ENCODE measurements around the gene SYNJ1.
"Not testable (repeated sequence)": the region's sequence is repeated elsewhere in the genome, so short reads cannot be mapped to it uniquely, and the experiment has no call there.

SYNJ1 gene

DNA sequence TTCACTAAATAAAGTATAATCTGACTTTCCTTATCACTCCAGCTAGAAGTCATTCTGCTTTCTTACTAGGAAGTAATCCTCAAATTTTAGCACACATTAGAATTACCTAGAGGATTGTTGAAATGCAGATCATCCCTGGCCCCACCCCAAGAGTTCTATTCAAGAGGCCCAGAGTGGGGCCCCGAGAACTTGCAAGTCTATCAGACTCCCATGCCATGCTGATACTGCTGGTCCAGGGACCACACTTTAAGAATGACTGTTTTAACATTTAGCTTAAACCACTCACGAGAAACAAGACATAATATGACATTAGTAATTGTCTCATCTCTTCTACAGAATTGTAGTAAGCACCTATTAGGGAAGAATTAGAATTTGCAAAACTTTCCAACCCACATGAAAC, 7.7 kb upstream of the SYNJ1 start:
- no peak for DNase-seq

- DNase-seq = no peak
Observed at GRCh38 chr21:32733990-32734613, 6.3 kb upstream of the SYNJ1 start.

- DNase-seq = no peak
Observed at GRCh38 chr21:32733356-32733755, 5.5 kb upstream of the SYNJ1 start.

GRCh38 chr21:32732544-32732943, 4.7 kb upstream of the SYNJ1 start:
- DNase-seq = no peak

- no peak for DNase-seq
Observed at GRCh38 chr21:32728848-32729247, 1.0 kb upstream of the SYNJ1 start.

DNA sequence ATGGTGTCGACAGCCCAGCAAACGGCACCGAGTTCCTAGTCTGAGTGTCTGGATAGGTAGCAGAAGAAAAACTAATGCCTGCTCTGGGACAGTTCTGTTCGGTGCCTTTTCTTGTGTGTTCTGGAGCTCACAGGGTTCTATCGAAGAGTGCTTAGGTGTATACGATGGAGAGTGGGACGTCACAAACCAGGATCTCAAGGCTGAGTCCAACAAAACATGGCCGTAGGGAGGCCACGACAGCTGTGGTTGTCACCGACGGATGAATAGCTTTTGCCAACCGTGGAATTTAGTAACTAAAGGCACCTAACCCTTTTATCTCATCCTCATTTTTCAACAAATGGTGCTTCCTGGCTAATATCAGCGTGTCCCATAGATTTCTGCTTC, 635 bp upstream of the SYNJ1 start:
- no peak for DNase-seq

DNA sequence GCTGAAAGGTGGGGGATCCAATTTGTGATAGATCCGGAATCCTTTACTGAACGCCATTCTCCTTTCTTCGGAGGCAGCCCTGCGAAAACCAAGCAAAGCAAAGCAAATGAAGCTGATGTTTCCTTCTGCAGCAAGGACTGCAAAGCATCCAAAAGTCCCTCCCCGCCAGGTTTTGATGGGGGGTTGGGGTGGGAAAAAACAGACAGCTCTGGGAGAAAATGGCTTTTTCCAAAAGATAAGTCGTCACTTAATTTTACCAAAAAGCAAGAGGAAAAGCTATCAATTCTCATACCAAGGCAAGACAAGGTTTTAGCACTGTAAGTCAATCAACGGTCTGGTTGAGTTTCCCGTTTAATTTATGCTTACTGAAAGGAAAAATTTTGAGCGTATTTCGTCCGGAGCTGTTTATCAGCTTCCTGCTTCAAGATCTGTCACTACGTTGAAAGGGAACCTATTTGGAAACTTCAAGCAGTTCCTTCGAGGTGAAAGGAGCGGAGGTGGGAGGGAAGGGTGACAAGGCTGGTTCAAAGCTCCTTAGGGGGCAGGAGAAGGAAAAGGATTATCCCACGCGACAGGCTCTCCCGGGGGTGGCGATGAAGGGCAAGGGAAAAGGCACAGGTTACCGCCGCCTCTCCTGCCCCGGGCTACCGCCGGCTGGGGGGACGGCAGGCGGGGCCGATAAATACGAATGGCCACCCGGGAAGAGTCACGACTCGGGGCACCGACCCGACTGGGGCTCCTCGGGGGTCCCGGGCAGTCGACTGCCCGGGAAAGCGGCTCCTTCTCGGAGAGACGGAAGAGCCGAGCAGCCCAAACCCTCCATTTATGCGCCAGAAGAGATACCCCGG, 750 bp downstream of the SYNJ1 start:
- no peak for DNase-seq

- no peak for DNase-seq
Observed at GRCh38 chr21:32719085-32719484, 8.7 kb downstream of the SYNJ1 start.

DNA sequence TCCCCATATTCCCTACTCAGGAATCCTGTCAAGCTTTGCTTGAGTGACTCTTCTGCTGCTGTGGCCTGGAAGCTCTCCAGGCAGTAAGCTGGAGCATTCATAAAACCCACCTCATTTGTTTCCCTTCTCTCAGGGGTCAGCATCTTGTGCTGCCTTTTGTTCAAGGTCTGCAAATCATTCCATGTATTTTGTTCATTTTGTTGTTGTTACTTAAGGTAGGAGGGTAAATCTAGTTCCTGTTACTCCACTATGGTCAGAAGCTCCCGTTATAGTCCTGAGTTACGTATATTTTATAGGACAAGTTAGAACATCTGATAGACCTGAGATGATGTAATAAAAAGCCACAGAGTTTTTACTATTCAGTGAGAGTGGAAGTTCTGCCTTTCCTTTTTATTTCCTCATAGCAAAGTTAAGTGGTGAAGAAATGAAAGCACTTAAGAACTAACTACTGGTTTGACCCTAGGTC, 9.9 kb downstream of the SYNJ1 start:
- no peak for DNase-seq

DNA sequence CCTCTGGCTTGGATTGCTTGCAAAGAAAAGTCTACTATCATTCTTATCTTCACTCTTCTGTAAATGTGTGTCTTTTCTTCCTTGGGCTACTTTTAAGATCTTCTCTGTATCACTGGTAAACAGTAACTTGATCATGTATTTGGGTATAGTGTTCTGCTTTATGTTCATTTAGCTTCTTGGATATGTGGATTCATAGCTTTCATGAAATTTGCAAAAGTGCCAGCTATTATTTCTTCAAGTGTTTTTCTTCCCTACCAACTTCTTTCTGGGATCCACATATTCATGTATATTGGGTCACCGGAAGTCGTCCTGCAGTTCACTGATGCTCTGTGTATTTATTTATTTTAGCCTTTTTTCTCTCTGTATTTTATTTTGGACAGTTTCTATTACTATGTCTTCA, 11.3 kb downstream of the SYNJ1 start:
- DNase-seq = no peak

DNA sequence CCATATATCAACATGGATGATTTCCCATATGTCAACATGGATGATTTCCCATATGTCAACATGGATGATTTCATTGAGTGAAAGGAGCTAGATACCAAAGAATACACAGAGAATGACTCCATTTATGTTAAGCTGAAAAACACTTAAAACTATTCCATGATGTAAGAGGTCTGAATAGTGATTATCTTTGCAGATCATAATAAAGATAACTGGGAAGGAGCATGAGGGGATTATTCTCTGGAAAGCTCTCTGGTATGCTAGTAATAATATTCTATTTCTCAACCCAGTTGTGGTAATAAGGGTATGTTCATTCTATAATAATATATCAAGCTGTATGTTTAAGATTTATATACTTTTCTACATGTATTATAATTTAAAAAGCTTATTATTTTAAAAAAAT, 14.1 kb downstream of the SYNJ1 start:
- no peak for DNase-seq

GRCh38 chr21:32712641-32713040, 15.2 kb downstream of the SYNJ1 start:
- DNase-seq = no peak

DNA sequence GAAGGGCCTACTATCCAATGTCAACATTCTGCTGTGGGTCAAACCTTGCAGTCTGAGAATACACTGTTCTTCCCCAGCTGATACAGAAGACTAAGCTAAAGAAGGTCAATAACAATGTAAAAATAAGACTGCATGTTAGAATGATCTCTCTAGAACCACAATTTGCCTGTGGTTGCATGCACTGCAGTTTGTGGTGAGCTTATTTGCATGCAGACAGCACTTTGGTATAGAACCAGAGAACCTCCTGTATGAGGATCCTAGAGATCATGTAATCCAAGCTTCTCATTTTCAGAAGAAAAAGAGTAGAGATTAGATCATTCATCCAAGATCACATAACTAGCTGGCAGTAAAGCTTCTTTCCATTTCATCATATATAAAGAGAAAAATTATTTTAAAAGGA, 15.8 kb downstream of the SYNJ1 start:
- no peak for DNase-seq

GRCh38 chr21:32710987-32711386, 16.8 kb downstream of the SYNJ1 start:
- no peak for DNase-seq

DNA sequence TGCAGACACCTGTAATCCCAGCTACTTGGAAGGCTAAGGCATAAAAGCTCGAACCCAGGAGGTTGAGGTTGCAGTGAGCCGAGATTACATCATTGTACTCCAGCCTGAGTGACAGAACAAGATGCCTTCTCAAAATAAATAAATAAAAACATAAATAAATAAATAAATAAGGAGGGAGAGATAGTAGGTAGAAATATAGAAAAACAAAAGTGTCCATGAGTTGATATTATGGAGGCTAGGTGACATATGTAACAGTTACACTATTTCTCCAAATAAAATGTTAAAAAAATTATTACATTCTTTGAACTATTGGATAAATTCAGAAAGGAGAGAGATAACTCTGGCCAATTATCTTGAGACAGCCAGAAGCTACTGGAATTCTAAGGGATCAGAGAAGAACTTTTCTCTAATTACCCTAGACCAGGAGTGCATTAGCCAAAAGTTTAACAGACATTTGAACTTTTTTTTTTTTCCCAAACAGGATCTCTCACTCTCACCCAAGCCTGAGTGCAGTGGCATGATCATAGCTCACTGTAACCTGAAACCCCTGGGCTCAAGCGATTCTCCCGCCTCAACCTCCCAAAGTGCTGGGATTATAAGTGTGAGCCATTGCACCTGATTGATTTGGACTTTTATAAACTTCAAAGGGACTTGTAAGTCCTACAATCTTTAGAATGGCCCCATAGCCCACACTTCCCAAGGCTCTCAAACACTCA, 17.6 kb downstream of the SYNJ1 start:
- DNase-seq = no peak

GRCh38 chr21:32708069-32708468, 19.7 kb downstream of the SYNJ1 start:
- no peak for DNase-seq

DNA sequence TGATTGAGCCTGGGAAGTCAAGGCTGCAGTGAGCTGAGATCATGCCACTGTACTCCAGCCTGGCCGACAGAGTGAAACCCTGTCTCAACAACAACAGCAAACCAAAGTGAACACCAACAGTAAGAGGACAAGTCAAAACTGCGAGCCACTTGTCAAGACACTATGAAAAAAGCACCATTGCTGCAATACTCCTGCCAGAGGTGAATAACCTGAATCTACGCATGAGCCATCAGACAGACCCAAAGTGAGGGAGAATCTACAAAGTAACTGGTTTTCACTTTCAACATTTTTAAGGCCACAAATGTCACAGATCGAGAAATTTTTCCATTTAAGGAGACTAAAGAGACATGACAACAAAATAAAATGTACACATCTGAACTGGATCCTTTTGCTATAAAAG, 21.9 kb downstream of the SYNJ1 start:
- no peak for DNase-seq

DNA sequence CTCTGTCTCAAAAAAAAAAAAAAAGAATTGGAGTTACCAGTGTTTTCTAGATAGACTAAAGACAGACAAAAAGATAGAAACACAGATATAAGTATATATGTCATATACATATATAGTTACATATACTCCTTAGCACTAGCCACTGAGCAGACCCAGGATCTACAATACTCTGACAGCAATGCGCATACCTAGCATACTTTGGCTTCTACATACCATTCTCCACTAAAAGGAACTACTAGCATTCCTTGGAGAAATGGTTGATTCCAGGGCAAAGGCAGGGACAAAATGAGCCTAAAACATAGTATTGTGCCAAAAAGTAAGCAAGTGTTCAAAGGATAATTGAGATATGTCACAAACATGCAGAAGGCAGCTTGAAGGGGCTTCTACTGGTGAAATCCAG, 22.7 kb downstream of the SYNJ1 start:
- DNase-seq = no peak

DNA sequence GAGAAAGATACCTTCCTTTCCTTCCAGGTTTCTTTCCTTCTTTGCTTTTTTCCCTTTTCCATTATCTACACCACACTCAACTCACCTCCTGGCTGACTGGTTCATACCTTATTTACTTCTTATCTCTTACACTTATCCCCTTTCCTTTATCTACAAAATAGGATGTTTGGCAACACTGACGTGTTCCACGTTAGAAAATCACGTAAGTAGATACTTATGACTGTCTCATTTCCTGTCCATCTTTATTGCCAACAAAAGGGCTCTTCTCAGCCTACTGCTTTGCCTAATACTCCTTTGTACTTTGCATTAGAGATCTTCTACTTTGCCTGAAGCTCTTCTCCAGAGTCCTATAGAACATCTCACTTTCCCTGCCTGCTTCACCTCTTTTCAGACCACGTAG, 25.1 kb downstream of the SYNJ1 start:
- no peak for DNase-seq

GRCh38 chr21:32698971-32699693, 28.7 kb downstream of the SYNJ1 start:
- no peak for DNase-seq

DNA sequence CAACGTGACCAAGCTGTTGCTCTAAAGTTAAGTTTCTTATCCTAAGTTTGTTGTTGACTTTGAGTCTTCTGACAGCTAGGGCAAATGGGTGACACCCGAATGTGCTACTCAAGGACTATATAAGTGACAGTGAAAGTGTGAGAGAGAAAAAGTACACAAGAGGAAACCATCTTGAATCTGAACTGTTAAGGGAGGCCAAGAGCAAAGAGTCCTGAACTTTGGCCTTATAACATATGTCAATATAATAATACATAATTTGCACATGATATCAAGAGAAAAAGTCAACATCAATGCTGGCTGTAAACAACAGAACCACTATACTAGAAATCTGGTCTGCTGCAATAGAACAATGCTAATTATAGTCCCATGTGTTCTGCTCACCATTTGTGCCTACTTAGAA, 29.5 kb downstream of the SYNJ1 start:
- no peak for DNase-seq

GRCh38 chr21:32695482-32695881, 32.3 kb downstream of the SYNJ1 start:
- DNase-seq = not testable (repeated sequence)

DNA sequence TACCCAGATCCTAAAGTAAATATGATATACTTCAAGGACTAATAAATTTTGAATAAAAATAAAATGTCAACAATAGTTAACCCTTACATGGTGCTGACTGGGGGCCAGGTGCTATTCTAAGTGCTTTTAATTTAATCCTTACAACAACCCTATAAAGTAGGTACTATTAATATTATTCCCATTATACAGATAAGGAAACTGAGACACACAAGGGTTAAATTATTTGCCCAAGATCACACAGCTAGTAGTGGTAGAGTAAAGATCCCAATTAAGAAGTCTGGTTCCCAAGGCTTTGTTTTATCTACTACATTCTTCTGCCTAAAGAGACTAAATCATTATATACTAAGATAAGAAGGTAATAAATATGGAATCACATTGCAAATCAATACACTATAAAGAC, 34.2 kb downstream of the SYNJ1 start:
- DNase-seq = no peak
